IMR-90 (cell line): ENCODE data around the gene C7. TPM values are rescaled to one million over a fixed set of nuclear protein-coding genes. Genes with fewer than 3 reads are reported as not detected.

Experiments used
- ATAC-seq: fragments of 200-7000 bp; cut with Tn5 transposase; 2 replicates; pipeline ENCODE4 v1.9.1; 2020; ENCODE audit warnings: low read depth, mild to moderate bottlenecking, moderate library complexity
- BruUV-seq: library from RNA; stranded (reverse); fragments of 400-500 nt; replicated peaks from 2 replicates; lab custom pipeline; 2021; lab: Mats Ljungman, UMichigan
- CTCF ChIA-PET: fragments of 300-600 bp; formaldehyde crosslinking; extraction: SDS; loops from one replicate; lab custom pipeline; 2021; ENCODE audit warnings: antibody characterized with exemption; lab: Yijun Ruan, JAX
- POLR2A ChIA-PET: fragments of 300-600 bp; sonication (Branson Sonifier 250); formaldehyde crosslinking; loops from one replicate; lab custom pipeline; 2022; ENCODE audit warnings: antibody characterized with exemption; ENCODE audit not compliant: unreplicated experiment; lab: Charles Lee
- DNase-seq: peaks from one replicate; pipeline ENCODE4 v3.0.0; 2013
- H2AFZ ChIP-seq: replicated peaks from 2 replicates; pipeline ENCODE3; 2013; ENCODE audit warnings: low read length, mild to moderate bottlenecking; ENCODE audit not compliant: poor library complexity
- H2AK5ac ChIP-seq: 2 replicates; pipeline ENCODE4 v1.6.1; 2013; ENCODE audit warnings: low read depth, low read length, inconsistent platforms
- H2AK9ac ChIP-seq: replicated peaks from 2 replicates; pipeline ENCODE3; 2013; ENCODE audit warnings: mild to moderate bottlenecking, low read depth, low read length, moderate library complexity; ENCODE audit not compliant: poor library complexity
- H2BK120ac ChIP-seq: 2 replicates; pipeline ENCODE4 v1.6.1; 2013; ENCODE audit warnings: low read depth, low read length, inconsistent platforms
- H2BK15ac ChIP-seq: 3 replicates; pipeline ENCODE4 v1.6.1; 2013; ENCODE audit warnings: low read depth, low read length, inconsistent platforms
- H2BK20ac ChIP-seq: 2 replicates; pipeline ENCODE4 v1.6.1; 2013; ENCODE audit warnings: low read depth, mild to moderate bottlenecking, inconsistent platforms, low read length, moderate library complexity
- H2BK5ac ChIP-seq: 2 replicates; pipeline ENCODE4 v1.6.1; 2013; ENCODE audit warnings: mild to moderate bottlenecking, low read depth, low read length, inconsistent platforms; ENCODE audit not compliant: poor library complexity, severe bottlenecking
- H3K14ac ChIP-seq: replicated peaks from 2 replicates; pipeline ENCODE4 v1.6.1; 2013; ENCODE audit warnings: low read depth, low read length, inconsistent platforms
- H3K18ac ChIP-seq: 2 replicates; pipeline ENCODE4 v1.6.1; 2013; ENCODE audit warnings: low read depth, low read length, control low read depth
- H3K23ac ChIP-seq: 2 replicates; pipeline ENCODE4 v1.6.1; 2013; ENCODE audit warnings: low read depth, low read length, inconsistent platforms
- H3K27ac ChIP-seq: 2 replicates; pipeline ENCODE4 v1.5.1; 2013; ENCODE audit warnings: mild to moderate bottlenecking, control low read depth, low read length; ENCODE audit not compliant: insufficient read depth
- H3K27me3 ChIP-seq: 2 replicates; pipeline ENCODE4 v1.6.1; 2013; ENCODE audit warnings: low read length; ENCODE audit not compliant: control insufficient read depth, insufficient read depth
- H3K36me3 ChIP-seq: 2 replicates; pipeline ENCODE4 v1.6.1; 2013; ENCODE audit warnings: low read length, mixed read lengths; ENCODE audit not compliant: control insufficient read depth, insufficient read depth
- H3K4ac ChIP-seq: 2 replicates; pipeline ENCODE4 v1.6.1; 2013; ENCODE audit warnings: low read depth, low read length, inconsistent platforms
- H3K4me1 ChIP-seq: 2 replicates; pipeline ENCODE4 v1.6.1; 2013; ENCODE audit warnings: low read length, mixed read lengths; ENCODE audit not compliant: control insufficient read depth, insufficient read depth
- H3K4me2 ChIP-seq: 2 replicates; pipeline ENCODE4 v1.6.1; 2013; ENCODE audit warnings: low read depth, mild to moderate bottlenecking, control low read depth, low read length, moderate library complexity
- H3K4me3 ChIP-seq: 2 replicates; pipeline ENCODE4 v1.5.1; 2013; ENCODE audit warnings: low read depth, mild to moderate bottlenecking, control low read depth, low read length, moderate library complexity; ENCODE audit not compliant: insufficient read depth
- H3K56ac ChIP-seq: 2 replicates; pipeline ENCODE4 v1.6.1; 2013; ENCODE audit warnings: low read length, inconsistent platforms; ENCODE audit not compliant: insufficient read depth; ENCODE audit errors: extremely low read depth
- H3K79me1 ChIP-seq, 2 experiments: 2 replicates each; pipeline ENCODE4 v1.6.1; 2013; ENCODE audit warnings: low read length in 2 of 2, inconsistent platforms in 1 of 2, low read depth in 1 of 2
- H3K9ac ChIP-seq: 2 replicates; pipeline ENCODE4 v1.6.1; 2013; ENCODE audit warnings: low read depth, low read length, control low read depth
- H3K9me1 ChIP-seq: 2 replicates; pipeline ENCODE4 v1.6.1; 2013; ENCODE audit warnings: low read length, inconsistent platforms; ENCODE audit not compliant: insufficient read depth
- H3K9me3 ChIP-seq: 2 replicates; pipeline ENCODE4 v1.6.1; 2013; ENCODE audit warnings: low read length; ENCODE audit not compliant: control insufficient read depth, insufficient read depth
- H4K20me1 ChIP-seq: 2 replicates; pipeline ENCODE4 v1.6.1; 2013; ENCODE audit warnings: low read length, inconsistent platforms; ENCODE audit not compliant: insufficient read depth
- H4K5ac ChIP-seq: 2 replicates; pipeline ENCODE4 v1.6.1; 2013; ENCODE audit warnings: mild to moderate bottlenecking, low read depth, low read length, control low read depth
- H4K8ac ChIP-seq, 2 experiments: 2 replicates each; pipeline ENCODE4 v1.6.1; 2013; ENCODE audit warnings: low read depth in 2 of 2, low read length in 2 of 2, control low read depth in 1 of 2, inconsistent platforms in 1 of 2
- H4K91ac ChIP-seq: 2 replicates; pipeline ENCODE4 v1.6.1; 2013; ENCODE audit warnings: low read depth, low read length, inconsistent platforms; ENCODE audit not compliant: insufficient read depth
- MAFK ChIP-seq: IDR thresholded peaks from 2 replicates; pipeline ENCODE4 v1.6.1; 2012; ENCODE audit warnings: low read depth, low read length, improper control_type of control experiment
- SMC3 ChIP-seq: fragments of 150-350 bp; IDR thresholded peaks from 2 replicates; pipeline ENCODE4 v1.6.1; 2016; ENCODE audit warnings: low read depth, mild to moderate bottlenecking, antibody characterized with exemption, low read length, moderate library complexity
- WGBS, 2 experiments: methylation state at CpG; one replicate each; pipeline versions ENCODE4 v1.1.5 to v1.1.7; 2013; ENCODE audit warnings: missing lambda C conversion rate in 2 of 2; ENCODE audit not compliant: insufficient read length in 1 of 2; ENCODE audit errors: extremely low coverage in 2 of 2; 5-methylcytosine and 5-hydroxymethylcytosine counted together
- dilution Hi-C: fragments of 300-500 bp; cut with HindIII; formaldehyde crosslinking; loops from one replicate; pipeline ENCODE4 v1.14.3; 2018; ENCODE audit warnings: low sequenced_read_pairs; ENCODE audit not compliant: unreplicated experiment
- in situ Hi-C: fragments of 300-500 bp; cut with MboI; formaldehyde crosslinking; loops from 3 replicates; pipeline ENCODE4 v1.14.3; 2019; ENCODE audit warnings: low sequenced_read_pairs, inconsistent platforms, mixed read lengths
- intact Hi-C: fragments of 100-400 bp; cut with micrococcal nuclease; formaldehyde crosslinking; loops from 2 replicates; pipeline ENCODE4 v1.10.0; 2022
- polyA plus RNA-seq, 3 experiments: library from polyadenylated mRNA; depleted of rRNA; stranded (reverse); fragments of >200 nt; gene quantifications; 2 replicates each; pipeline ENCODE4 v1.2.3, GENCODE V29; 2012; ENCODE audit warnings: low replicate concordance in 1 of 3
- total RNA-seq: library from RNA; depleted of rRNA; stranded (reverse); fragments of >200 nt; gene quantifications from 2 replicates; pipeline ENCODE4 v1.2.3, GENCODE V29; 2012

The C7 gene
- total and polyA plus RNA-seq, 2 of the 4 experiments (the other 2 are of a cell fraction): 0.54 to 1.8 TPM

DNA sequence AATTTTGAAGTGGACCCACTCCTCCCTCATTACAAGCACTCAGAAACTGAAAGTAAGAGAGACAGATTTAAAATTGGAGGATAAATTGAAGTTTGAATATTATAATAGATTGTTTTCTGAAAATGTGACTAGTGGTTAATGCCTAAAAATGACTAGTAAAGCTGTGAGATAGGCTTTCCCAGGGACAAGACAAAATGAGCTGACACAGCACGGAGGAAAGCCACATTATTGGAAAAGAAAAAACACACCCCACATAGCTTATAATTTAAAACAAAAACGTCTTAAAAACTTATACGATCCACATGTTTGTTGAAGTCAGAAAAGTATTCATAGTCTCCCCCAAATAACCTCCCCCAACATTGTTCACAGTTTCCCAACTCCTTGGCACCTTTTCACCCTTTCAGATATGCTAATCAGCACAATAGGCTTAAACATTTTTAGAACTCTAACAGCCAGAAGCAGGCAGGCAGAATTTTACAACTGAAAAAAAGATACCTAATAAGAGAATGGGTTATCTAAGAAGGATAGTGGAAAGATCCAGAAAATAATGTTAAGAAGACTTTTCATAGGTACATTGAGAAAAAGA lies 6.1 kb downstream of the C7 start:
- Histone ChIP-seq H4K91ac (peak overlapping the region; percentile 43; the same call in 1 of the 2 replicates), H3K9me3 (no peaks in the 10 kb centered on the region), H3K36me3 (no peaks in the 10 kb centered on the region), H3K4me1 (peaks cover 3% of the 10 kb centered on the region), H2AK9ac (peak overlapping the region; percentile 19), H2AFZ (peak overlapping the region; percentile 76), H4K5ac (peak overlapping the region; percentile 42; the same call in 1 of the 2 replicates), H3K27ac (no peak overlapping the region), H4K8ac (peak overlapping the region in 1 of 2 experiments; percentile 41; a peak in 1 of 4 replicates), H3K4me2 (peak overlapping the region; percentile 93), H3K4me3 (0 out of 2 replicates have a peak overlapping the region, but pooled peaks have one; percentile 6), H3K23ac (peak overlapping the region; percentile 77; the same call in 1 of the 2 replicates), H2AK5ac (no peak overlapping the region), H3K4ac (peak overlapping the region; percentile 24; the same call in 1 of the 2 replicates), H3K56ac (no peak overlapping the region), H2BK5ac (peak overlapping the region; percentile 20), H3K27me3 (no peaks in the 10 kb centered on the region), H2BK120ac (peak overlapping the region; percentile 35; the same call in 1 of the 2 replicates), H2BK15ac (no peak overlapping the region), H3K18ac (peak overlapping the region; percentile 66; the same call in 1 of the 2 replicates), H3K79me1 (no peaks in the 10 kb centered on the region), H3K9ac (no peak overlapping the region; the same call in 1 of the 2 replicates), H2BK20ac (peak overlapping the region; percentile 65; the same call in 1 of the 2 replicates), H3K9me1 (no peaks in the 10 kb centered on the region), H4K20me1 (no peaks in the 10 kb centered on the region), H3K14ac (0 out of 2 replicates have a peak overlapping the region, but pooled peaks have one; percentile 24)
- in situ Hi-C loops: loop anchor here (25.0 kb wide), 1 partner anchor 722 kb away; no protein-coding TSS in a partner anchor
- ChIA-PET CTCF (no interaction called here), POLR2A (no interaction called here)
- DNase-seq (no peak), ATAC-seq (no peak; the same call in 1 of the 2 replicates)
- intact Hi-C loops: no loop called here
- TF ChIP-seq SMC3: no peak
- peak; percentile 55 for TF ChIP-seq MAFK
- dilution Hi-C loops: no loop called here
- BruUV-seq: no TSS peak
- no CpG with 5 or more reads among the region's 3 CpGs for WGBS, 2 experiments
